Heart right ventricle (tissue), 16 donors: ENCODE measurements around the gene LRP1B. TPM values are rescaled to one million over a fixed set of nuclear protein-coding genes. Genes with fewer than 3 reads are reported as not detected.

Experiments used
- ATAC-seq, 8 donors: fragments of 200-7000 bp; cut with Tn5 transposase; one replicate each; pipeline ENCODE4 v1.9.1; 2020; ENCODE audit warnings: mild to moderate bottlenecking in 8 of 8, moderate library complexity in 8 of 8, moderate number of reproducible peaks in 1 of 8
- DNase-seq, 2 donors: peaks; one replicate each; pipeline ENCODE4 v3.0.0-alpha.2; 2020
- H3K27ac ChIP-seq, 10 donors: fragments of 200-600 bp; sonication (generic) in 2 of 10; one replicate each; pipeline versions ENCODE4 v1.5.0 to v1.8.0; 2020 to 2022; ENCODE audit warnings: mild to moderate bottlenecking in 3 of 10
- H3K27me3 ChIP-seq, 7 donors: fragments of 200-600 bp; one replicate each; pipeline ENCODE4 v1.8.0; 2021 to 2022; ENCODE audit warnings: mild to moderate bottlenecking in 2 of 7
- H3K36me3 ChIP-seq, 9 donors: fragments of 200-600 bp; sonication (generic) in 1 of 9; one replicate each; pipeline versions ENCODE4 v1.5.0 to v1.8.0; 2020 to 2022; ENCODE audit warnings: mild to moderate bottlenecking in 2 of 9
- H3K4me1 ChIP-seq, 9 donors: fragments of 200-600 bp; sonication (generic) in 1 of 9; one replicate each; pipeline versions ENCODE4 v1.5.0 to v1.8.0; 2020 to 2022; ENCODE audit warnings: mild to moderate bottlenecking in 4 of 9
- H3K4me3 ChIP-seq, 10 donors: fragments of 200-600 bp; sonication (generic) in 2 of 10; one replicate each; pipeline versions ENCODE4 v1.5.0 to v1.8.0; 2020 to 2022; ENCODE audit warnings: mild to moderate bottlenecking in 7 of 10, moderate library complexity in 2 of 10
- H3K9me3 ChIP-seq, 11 donors: fragments of 200-600 bp in 10 of 11; sonication (generic) in 2 of 11; one replicate each; pipeline versions ENCODE4 v1.5.0 to v1.8.0; 2013 to 2022; ENCODE audit warnings: mild to moderate bottlenecking in 2 of 11, control low read depth in 1 of 11, moderate library complexity in 1 of 11
- CTCF ChIP-seq, 9 donors: fragments of 200-600 bp; sonication (generic) in 2 of 9; IDR thresholded peaks; one replicate each; pipeline versions ENCODE4 v1.5.0 to v1.8.0; 2021 to 2022; ENCODE audit warnings: antibody characterized with exemption in 9 of 9, mild to moderate bottlenecking in 5 of 9, moderate library complexity in 1 of 9
- WGBS, 2 donors: extraction: QIAGEN DNeasy Blood & Tissue Kit; methylation state at CpG; one replicate each; pipeline ENCODE4 v1.1.7; 2013; ENCODE audit warnings: inconsistent platforms in 1 of 2; 5-methylcytosine and 5-hydroxymethylcytosine counted together
- intact Hi-C, 10 donors: fragments of 100-400 bp; cut with DNase I; formaldehyde crosslinking; loops; one replicate each; pipeline versions ENCODE4 v1.11.1 to v1.14.2; 2022
- polyA plus RNA-seq, 2 donors: library from polyadenylated mRNA; stranded (reverse); fragments of 200-250 nt; gene quantifications; one replicate each; pipeline ENCODE4 v1.2.3, GENCODE V29; 2013
- total RNA-seq, 10 donors: library from RNA; stranded (reverse); fragmentation: NEBNext Ultra II Directional in 3 of 10; extraction: Animal tissue kit (Norgen Biotek cat#: 25700) in 3 of 10; gene quantifications; one replicate each; pipeline versions ENCODE4 v1.2.1 to v1.2.4, GENCODE V29; 2021 to 2023
- donor health status: Arrhythmogenic right ventricular cardiomyopathy.
- donor health status: ischemic (EF 13 %, LVEDD 7.1; RV severe dilation, severe dysfunction).
- donor health status: healthy with polysubstance abuse.
- donor health status: DM: no; HTN: yes; CAD: no.
- donor health status: DM: no; HTN: no; CAD: no.
- donor health status: ischemic (EF 25% LVEDD 6.9; RV normal size, moderate dysfunction).
- donor health status: ischemic (EF 25% LVEDD 5.7; RV mildly dilated, moderate dysfunction).
- donor health status: healthy.
- donor health status: DM: yes; HTN: yes; CAD: no.
- donor health status: Ischemic cardiomyopathy.
- donor health status: ischemic (EF 35%, LVEDD 5.7; RV mildly dilated, moderate dysfunction).
- donor health status: nonischemic (EF 11% LVEDD 7.7; RV severe dilation, severe dysfunction).
- donor health status: DM: yes; HTN: yes; CAD: no.
- donor health status: PGD.
- donor health status: ischemic (EF 29% LVEDD 5.4; RV normal size, mild dysfunction).
- donor health status: nonischemic (EF 23%, LVEDD 6.1; RV moderate dilation, normal function).

The LRP1B gene
- total and polyA plus RNA-seq, 12 donors, result 0.02 to 0.27 (median 0.14) TPM; not detected in 1

GRCh38 chr2:141878016-141878415 is 252.8 kb downstream of the LRP1B start:
- H3K9me3 ChIP-seq, result no peaks in the 10 kb centered on the region
- no peak overlapping the region for H3K4me3 ChIP-seq
- H3K27me3 ChIP-seq, result no peaks in the 10 kb centered on the region
- 87 to 94% methylated on average over 1 of the region's 1 CpG for WGBS, 2 donors
- ATAC-seq (no peak), DNase-seq (no peak)
- no peaks in the 10 kb centered on the region for H3K36me3 ChIP-seq
- intact Hi-C loops, result no loop called here
- H3K27ac ChIP-seq, result no peak overlapping the region
- no peak for TF ChIP-seq CTCF (IDR thresholded peaks at IDR 0.05)
- H3K4me1 ChIP-seq, result no peaks in the 10 kb centered on the region

- Histone ChIP-seq H3K27ac (no peak overlapping the region), H3K9me3 (peaks cover 0 to 11% (median 0%) of the 10 kb centered on the region in 11 donors), H3K27me3 (no peaks in the 10 kb centered on the region), H3K36me3 (no peaks in the 10 kb centered on the region), H3K4me1 (no peaks in the 10 kb centered on the region), H3K4me3 (no peak overlapping the region)
- no peak for DNase-seq
- 42 to 48% methylated on average over 3 of the region's 3 CpGs for WGBS, 2 donors
- TF ChIP-seq CTCF (IDR thresholded peaks at IDR 0.05), result no peak
- ATAC-seq, result no peak
- intact Hi-C loops, result no loop called here
Observed at GRCh38 chr2:141871913-141872634, 258.7 kb downstream of the LRP1B start.

- DNase-seq, result no peak
- 88 to 92% methylated on average over 1 of the region's 1 CpG for WGBS, 2 donors
- peaks cover 0 to 11% (median 0%) of the 10 kb centered on the region in 11 donors for H3K9me3 ChIP-seq
- no peak for TF ChIP-seq CTCF (IDR thresholded peaks at IDR 0.05)
- no peaks in the 10 kb centered on the region for H3K36me3 ChIP-seq
- intact Hi-C loops, result no loop called here
- no peak for ATAC-seq
- H3K27me3 ChIP-seq, result no peaks in the 10 kb centered on the region
- H3K27ac ChIP-seq, result no peak overlapping the region
- H3K4me3 ChIP-seq, result no peak overlapping the region
- no peaks in the 10 kb centered on the region for H3K4me1 ChIP-seq
Observed at GRCh38 chr2:141869572-141869971, 261.2 kb downstream of the LRP1B start.

- intact Hi-C loops, result no loop called here
- TF ChIP-seq CTCF (IDR thresholded peaks at IDR 0.05), result no peak
- no peak for DNase-seq
- Histone ChIP-seq H3K4me1 (no peaks in the 10 kb centered on the region), H3K27ac (no peak overlapping the region), H3K36me3 (no peaks in the 10 kb centered on the region), H3K27me3 (no peaks in the 10 kb centered on the region), H3K4me3 (no peak overlapping the region), H3K9me3 (no peaks in the 10 kb centered on the region)
- ATAC-seq, result no peak
Observed at GRCh38 chr2:141863964-141864363, 266.9 kb downstream of the LRP1B start.
